Measurements from ENCODE around the gene PLXNA2.

Gene PLXNA2

GRCh38 chr1:207972337-207972736 is 271.8 kb downstream of the PLXNA2 start:
- TF ChIP-seq CREB5 (CRISPR knock-in tag; IDR thresholded peaks at IDR 0.05; ENCODE audit: low read depth) (no peak), ZNF70 (CRISPR knock-in tag; IDR thresholded peaks at IDR 0.05) (no peak), ZFP3 (CRISPR knock-in tag; IDR thresholded peaks at IDR 0.05) (no peak), SNAI2 (CRISPR knock-in tag; IDR thresholded peaks at IDR 0.05) (no peak), POU6F1 (CRISPR knock-in tag; IDR thresholded peaks at IDR 0.05; ENCODE audit: borderline replicate concordance, low read depth) (no peak), GLIS3 (CRISPR knock-in tag; IDR thresholded peaks at IDR 0.05) (no peak), PATZ1 (CRISPR knock-in tag; IDR thresholded peaks at IDR 0.05; ENCODE audit: borderline replicate concordance) (no peak), CSRNP3 (CRISPR knock-in tag; IDR thresholded peaks at IDR 0.05) (no peak), ZNF8 (CRISPR knock-in tag; IDR thresholded peaks at IDR 0.05) (no peak), PPARA (CRISPR knock-in tag; IDR thresholded peaks at IDR 0.05; ENCODE audit: borderline replicate concordance) (no peak), ZC3H10 (CRISPR knock-in tag; IDR thresholded peaks at IDR 0.05) (no peak), CSDC2 (CRISPR knock-in tag; IDR thresholded peaks at IDR 0.05) (no peak)
- no peak for ATAC-seq
